ENCODE data around the gene POC1A.
"Not testable (repeated sequence)": the region's sequence is repeated elsewhere in the genome, so short reads cannot be mapped to it uniquely, and the experiment has no call there.

The POC1A gene

DNA sequence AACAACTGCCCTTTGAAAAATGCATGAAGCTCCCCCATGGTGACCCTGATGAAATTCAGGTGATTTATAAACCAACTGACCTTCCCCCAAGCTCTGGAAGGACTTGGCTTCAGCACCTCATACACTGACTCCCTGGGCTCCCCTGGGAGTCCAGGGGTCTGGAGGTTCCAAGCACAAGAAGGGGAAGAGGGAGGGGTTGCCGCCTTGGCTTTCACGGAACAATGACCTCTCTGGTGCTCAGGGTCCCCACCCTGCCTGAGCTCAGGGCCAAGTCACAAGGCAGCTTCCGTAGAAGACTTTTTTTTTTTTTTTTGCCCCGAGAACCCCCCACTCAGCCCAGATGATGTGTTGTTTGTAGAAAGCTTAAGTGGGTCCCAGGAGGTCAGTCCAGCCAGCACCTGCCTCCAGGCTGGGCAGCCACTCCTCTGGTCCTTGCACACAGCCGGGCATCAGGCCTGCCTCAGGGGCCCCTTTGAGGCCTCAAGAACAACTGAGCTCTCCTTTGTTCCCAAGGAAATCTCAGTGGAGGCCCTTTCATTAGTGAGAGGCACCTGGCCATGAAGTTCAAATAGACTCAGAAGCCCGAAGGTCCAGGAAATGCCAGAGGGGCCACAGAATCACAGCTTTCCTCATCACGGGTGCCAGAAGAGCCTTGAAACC lies 29.7 kb upstream of the POC1A start:
- no peak for DNase-seq

DNA sequence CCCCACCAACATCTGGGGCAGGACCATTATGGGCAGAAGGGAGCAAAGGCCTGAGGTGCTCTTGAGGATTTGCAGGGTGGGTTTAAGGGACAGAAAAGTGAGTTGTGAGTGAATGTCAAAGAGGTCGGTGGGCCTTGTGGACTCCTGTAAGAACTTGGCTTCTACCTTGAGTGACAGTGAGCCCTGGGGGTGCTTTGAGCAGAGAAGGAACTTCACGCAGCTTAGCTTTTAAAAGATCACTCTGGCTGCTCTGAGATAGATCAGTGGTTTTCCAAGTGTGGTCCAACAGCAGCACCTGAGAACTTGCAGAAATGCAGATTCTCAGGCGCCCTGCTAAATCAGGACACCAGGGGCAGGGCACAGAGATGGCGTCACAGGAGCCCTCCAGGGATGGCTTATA lies 28.5 kb upstream of the POC1A start:
- DNase-seq, result no peak

- no peak for DNase-seq
Measured at GRCh38 chr3:52182196-52182595, 28.0 kb upstream of the POC1A start.

DNA sequence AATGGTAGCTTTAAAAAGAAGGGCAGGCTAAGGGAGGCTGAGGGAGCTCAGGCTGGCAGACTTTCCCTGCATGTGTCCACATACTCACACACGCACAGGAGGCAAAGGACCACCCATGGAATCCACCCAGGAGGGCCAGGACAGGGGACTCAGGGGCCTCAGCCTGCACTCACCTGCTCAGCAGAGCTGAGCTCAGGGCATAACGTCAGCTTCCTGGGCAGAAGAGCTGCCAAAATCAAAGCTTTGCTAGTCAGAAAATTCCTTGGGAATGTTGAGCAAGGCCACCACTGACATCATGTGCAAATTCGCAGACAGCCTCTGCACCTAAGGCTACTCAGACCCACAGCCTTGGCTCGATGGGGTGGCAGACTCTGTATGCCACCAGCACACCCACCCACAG lies 27.3 kb upstream of the POC1A start:
- DNase-seq, result peak; percentile 27

DNA sequence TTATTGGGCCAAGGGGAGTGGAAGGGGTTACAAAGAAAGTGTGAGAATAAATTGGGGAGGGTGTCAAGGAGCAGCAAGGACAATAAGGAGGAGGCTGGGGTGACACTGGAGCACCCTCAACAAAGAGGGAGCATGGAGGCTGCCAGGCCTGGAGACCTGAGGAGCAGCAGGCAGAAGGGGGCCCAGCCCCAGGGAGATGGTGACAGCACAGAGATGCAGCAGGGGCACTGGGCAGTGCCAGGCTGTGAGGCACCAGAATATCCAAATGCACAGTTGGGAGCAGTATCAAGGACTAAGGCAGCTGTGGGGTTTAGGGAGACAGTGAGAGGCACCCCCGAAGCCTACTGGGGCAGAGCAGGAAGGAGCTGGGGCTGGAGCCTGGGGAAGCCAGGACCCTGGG lies 24.3 kb upstream of the POC1A start:
- no peak for DNase-seq

GRCh38 chr3:52178126-52178525 lies 23.9 kb upstream of the POC1A start:
- not testable (repeated sequence) for DNase-seq

DNA sequence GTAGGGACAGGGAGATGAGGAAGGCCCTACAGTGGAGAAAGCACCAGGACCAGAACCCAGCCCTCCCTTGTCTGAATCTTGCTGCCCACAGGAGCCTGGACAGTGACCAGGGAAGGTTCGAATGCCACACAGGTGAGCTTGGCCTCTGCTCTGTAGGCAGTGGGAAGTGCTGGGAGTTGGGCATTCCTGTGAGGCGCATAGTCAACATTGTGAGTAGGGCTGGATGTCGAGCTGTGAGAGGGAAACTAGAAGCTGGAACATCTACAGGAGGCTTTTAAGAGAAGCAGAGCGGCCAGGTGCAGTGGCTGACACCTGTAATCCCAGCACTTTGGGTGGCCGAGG lies 23.4 kb upstream of the POC1A start:
- no peak for DNase-seq

- no peak for DNase-seq
Measured at GRCh38 chr3:52176951-52177700, 22.9 kb upstream of the POC1A start.

- no peak for DNase-seq
Measured at GRCh38 chr3:52176180-52176752, 22.0 kb upstream of the POC1A start.

GRCh38 chr3:52175416-52176179 lies 21.4 kb upstream of the POC1A start:
- no peak for DNase-seq

- DNase-seq, result no peak
Measured at GRCh38 chr3:52174896-52175295, 20.7 kb upstream of the POC1A start.

DNA sequence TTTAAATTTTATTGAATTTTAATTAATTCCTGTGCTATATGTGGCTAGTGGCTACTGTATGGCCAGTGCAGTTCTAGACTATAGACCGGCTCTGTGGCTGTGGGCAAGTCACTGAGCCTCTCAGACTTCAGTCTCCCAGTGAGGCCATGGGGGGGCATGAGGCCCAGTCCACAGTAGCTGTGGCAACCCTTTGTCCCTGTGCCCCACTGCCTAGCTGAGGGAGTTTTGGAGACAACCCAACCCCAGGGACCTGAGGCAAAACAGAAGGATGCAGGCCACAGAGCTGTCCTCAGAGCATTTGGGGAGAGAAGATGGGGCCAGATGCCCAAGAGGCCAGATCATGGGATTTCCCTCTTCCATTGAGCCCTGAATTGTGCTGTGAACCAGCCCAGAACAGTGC lies 18.9 kb upstream of the POC1A start:
- DNase-seq, result no peak

GRCh38 chr3:52172262-52172757 lies 18.1 kb upstream of the POC1A start:
- no peak for DNase-seq

DNA sequence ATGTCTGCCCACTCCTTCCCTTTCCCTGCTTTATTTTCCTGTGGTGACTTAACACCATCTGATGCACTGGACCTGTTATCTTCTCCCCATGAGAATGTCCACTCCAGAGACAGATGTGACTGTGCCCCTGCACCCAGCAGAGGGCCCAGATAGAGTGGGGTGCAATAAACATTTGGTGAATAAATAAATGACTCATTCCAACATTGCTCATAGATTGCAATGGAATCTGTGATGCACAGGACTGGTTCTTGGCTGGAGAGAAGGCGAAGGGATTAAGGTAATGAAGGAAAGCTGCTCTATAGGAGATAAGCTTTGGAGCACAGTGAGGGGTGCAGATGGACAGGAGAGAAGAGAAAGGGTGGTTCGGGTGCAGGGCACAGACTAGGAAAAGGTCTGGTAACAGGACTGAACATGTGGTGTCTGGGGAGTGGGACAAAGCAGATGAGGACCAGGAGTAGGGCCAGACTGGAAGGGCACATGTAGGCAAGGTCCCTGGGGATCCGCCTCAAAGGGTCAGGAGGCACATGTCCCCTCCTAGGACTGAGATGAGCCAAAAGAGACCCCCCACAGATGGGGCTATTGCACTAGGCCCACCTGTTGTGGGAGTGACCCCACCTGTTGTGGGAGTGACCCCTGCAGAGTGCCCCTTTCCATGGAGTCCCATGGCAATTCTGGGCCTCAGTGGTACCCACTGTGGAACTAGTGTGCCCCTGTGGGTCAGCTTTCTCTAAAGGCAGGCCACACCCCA lies 17.5 kb upstream of the POC1A start:
- peak; percentile 20 for DNase-seq

DNA sequence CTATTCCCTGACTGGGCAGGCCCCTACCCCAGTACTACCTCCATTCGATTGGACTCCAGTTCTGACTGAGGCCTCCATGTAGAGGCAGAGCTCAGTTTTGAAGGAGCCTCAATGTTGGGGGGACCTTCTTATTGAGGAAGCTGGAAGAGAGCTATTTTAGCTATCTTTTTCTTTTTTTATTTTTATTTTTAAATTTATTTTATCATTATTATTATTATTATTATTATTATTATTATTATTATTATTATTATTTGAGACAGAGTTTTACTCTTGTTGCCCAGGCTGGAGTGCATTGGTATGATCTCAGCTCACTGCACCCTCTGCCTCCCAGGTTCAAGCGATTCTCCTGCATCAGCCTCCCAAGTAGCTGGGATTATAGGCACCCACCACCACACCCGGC lies 16.0 kb upstream of the POC1A start:
- not testable (repeated sequence) for DNase-seq

DNA sequence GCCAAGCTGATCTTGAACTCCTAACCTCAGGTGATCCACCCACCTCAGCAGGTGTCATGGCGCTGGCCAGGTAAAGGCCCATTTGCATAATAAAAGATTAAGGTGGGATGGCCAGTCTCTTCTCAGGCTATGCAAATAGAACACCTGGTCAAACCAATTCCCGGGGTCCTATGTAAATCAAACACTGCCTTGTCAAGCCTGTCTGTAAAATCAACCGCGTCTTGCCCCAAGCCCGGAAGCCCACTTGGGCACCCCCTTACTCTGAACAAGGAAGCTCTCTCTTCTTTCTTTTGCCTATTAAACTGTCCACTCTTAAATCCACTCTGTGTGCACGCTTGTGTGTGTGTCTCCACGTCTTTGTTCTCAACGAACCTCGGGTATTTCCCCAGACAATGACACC lies 13.0 kb upstream of the POC1A start:
- no peak for DNase-seq

DNA sequence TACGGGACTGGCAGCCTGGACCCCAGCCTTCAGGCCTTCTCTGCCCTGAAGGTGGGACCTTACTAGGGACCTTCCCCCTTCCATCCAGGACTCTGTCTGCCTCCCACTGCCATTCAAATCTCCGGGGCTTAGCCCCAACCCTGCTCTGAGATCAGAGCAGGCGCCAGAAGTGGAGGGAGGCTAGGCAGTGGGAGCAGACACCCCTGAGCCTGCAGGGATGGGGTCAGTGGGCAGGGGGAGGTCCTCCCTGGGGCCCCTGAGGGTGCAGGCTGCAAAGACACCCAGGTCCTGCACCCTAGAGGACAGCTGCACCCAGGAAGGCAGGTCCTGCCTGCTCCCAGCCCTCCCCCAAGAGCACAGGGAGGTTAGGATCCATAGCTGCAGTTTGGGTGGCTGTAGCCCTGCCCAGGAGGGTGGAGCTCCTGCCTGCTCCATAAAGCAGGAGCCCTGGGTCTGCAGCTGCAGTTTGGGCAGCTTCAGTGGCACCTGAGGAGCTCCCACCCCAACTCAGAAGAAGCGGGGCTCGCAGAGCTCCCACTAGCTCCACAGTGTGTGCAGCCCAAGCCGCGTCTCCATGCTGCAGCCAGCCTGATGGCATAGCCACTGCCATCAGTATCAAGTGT lies 8.1 kb upstream of the POC1A start:
- no peak for DNase-seq

- no peak for DNase-seq
Measured at GRCh38 chr3:52159503-52159902, 5.3 kb upstream of the POC1A start.

DNA sequence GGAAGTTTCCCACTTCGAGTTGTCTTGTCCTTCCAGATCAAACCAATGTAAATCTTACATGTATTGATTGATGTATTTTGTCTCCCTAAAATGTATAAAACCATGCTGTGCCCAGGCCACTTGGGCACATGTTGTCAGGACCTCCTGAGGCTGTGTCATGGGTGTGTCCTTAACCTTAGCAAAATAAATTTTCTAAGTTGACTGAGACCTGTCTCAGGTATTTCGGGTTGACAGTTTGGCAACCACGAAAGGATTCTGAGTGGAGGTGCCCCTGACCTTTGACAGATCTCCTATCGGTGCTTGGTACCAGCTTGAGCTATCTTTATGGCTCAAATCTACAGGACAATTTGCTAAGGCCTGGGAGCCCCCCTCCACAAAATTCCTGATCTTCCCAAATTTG lies 1.7 kb upstream of the POC1A start:
- no peak for DNase-seq

GRCh38 chr3:52153389-52154096 lies 680 bp downstream of the POC1A start:
- DNase-seq, result no peak

DNA sequence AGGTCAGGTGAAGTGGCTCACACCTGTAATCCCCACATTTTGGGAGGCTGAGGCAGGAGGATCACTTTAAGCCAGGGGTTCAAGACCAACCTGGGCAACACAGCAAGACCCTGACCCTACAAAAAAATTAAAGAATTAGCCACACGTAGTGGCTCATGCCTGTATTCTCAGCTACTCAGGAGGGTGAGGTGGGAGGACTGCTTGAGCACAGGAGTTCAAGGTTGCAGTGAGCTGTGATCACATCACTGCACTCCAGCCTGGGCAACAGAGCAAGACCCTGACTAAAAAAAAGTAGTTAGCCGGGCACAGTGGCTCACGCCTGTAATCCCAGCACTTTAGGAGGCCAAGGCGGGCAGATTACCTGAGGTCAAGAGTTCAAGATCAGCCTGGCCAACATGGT lies 2.2 kb downstream of the POC1A start:
- not testable (repeated sequence) for DNase-seq

Data from fibroblast of skin of abdomen (primary cell).